Cardiac fibroblast (primary cell): Measurements from ENCODE around the gene CNTNAP5.

Experiments used
- DNase-seq, 2 donors: peaks; one replicate each; pipeline versions ENCODE4 v3.0.0 to v3.0.0-alpha.2; 2010; ENCODE audit warnings: low read depth in 2 of 2
- H3K4me3 ChIP-seq, 2 donors: replicated peaks in 1 of 2; 1 replicate in 1 of 2; 2 replicates in 1 of 2; pipeline ENCODE4 v1.5.1; 2011; ENCODE audit warnings: low read depth in 2 of 2, low read length in 2 of 2, mild to moderate bottlenecking in 2 of 2, moderate library complexity in 1 of 2
- TF ChIP-seq, protein P1 (sequence below): IDR thresholded peaks from one replicate; pipeline ENCODE4 v1.5.1; 2011; ENCODE audit warnings: low read depth, mild to moderate bottlenecking, low read length, inconsistent platforms

Gene CNTNAP5

DNA sequence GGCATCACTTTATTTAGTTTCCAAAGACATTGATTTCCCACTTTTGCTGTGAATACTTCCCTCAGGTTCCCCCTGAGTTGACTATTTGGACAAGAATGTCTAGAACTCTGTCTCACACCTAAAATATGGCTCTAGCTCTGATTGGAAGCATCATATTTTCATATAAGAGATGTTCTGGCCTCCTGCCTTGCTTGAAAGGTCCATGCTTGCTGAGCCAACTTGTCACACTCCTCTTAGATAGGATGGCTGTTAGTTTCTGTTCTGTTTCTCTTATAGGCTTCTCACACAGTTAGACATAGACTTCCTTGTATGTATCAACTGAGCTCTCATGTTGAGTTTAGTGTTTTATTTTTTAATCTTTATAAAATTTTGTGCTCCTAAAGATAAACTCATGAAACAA, 87.1 kb downstream of the CNTNAP5 start:
- peak; percentile 22 to 32 for DNase-seq
- TF ChIP-seq, protein P1, sequence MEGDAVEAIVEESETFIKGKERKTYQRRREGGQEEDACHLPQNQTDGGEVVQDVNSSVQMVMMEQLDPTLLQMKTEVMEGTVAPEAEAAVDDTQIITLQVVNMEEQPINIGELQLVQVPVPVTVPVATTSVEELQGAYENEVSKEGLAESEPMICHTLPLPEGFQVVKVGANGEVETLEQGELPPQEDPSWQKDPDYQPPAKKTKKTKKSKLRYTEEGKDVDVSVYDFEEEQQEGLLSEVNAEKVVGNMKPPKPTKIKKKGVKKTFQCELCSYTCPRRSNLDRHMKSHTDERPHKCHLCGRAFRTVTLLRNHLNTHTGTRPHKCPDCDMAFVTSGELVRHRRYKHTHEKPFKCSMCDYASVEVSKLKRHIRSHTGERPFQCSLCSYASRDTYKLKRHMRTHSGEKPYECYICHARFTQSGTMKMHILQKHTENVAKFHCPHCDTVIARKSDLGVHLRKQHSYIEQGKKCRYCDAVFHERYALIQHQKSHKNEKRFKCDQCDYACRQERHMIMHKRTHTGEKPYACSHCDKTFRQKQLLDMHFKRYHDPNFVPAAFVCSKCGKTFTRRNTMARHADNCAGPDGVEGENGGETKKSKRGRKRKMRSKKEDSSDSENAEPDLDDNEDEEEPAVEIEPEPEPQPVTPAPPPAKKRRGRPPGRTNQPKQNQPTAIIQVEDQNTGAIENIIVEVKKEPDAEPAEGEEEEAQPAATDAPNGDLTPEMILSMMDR: no peak
- no peak overlapping the region for H3K4me3 ChIP-seq

- H3K4me3 ChIP-seq: no peak overlapping the region
- peak; percentile 77 to 87 for DNase-seq
- TF ChIP-seq, protein P1: no peak
Observed at GRCh38 chr2:124112966-124113365, 87.9 kb downstream of the CNTNAP5 start.

- TF ChIP-seq, protein P1: no peak
- no peak for DNase-seq
- no peak overlapping the region for H3K4me3 ChIP-seq
Observed at GRCh38 chr2:124120246-124120645, 95.2 kb downstream of the CNTNAP5 start.

GRCh38 chr2:124121106-124121505, 96.0 kb downstream of the CNTNAP5 start:
- H3K4me3 ChIP-seq: no peak overlapping the region
- DNase-seq: no peak
- TF ChIP-seq, protein P1: no peak

GRCh38 chr2:124121760-124122275, 96.7 kb downstream of the CNTNAP5 start:
- DNase-seq: no peak
- TF ChIP-seq, protein P1: no peak
- H3K4me3 ChIP-seq: no peak overlapping the region

- no peak for DNase-seq
- H3K4me3 ChIP-seq: no peak overlapping the region
- TF ChIP-seq, protein P1: no peak
Observed at GRCh38 chr2:124122340-124122739, 97.3 kb downstream of the CNTNAP5 start.

- no peak for DNase-seq
- no peak overlapping the region for H3K4me3 ChIP-seq
- TF ChIP-seq, protein P1: no peak
Observed at GRCh38 chr2:124131276-124131675, 106.2 kb downstream of the CNTNAP5 start.
